ENCODE data around the gene KRTAP10-2.
"Not testable (repeated sequence)": the region's sequence is repeated elsewhere in the genome, so short reads cannot be mapped to it uniquely, and the experiment has no call there.

KRTAP10-2 gene

DNA sequence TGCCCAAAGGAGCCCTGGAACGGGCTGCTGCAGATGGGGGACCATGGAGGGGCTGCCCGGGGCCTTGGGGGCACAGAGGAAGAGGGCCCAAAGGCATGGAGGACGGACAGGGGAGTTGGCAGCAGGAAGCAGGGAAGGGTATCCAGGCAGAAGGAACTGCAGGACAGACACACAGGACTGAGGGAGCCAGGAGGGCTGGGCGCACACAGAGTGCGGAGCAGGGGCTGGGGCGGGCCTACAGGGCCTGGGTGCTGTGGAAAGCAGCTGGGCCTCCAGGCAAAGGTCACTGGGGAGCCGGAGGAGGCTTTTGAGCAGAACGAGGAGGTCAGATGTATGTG is 39.4 kb downstream of the KRTAP10-2 start:
- no peak for FAIRE-seq

DNA sequence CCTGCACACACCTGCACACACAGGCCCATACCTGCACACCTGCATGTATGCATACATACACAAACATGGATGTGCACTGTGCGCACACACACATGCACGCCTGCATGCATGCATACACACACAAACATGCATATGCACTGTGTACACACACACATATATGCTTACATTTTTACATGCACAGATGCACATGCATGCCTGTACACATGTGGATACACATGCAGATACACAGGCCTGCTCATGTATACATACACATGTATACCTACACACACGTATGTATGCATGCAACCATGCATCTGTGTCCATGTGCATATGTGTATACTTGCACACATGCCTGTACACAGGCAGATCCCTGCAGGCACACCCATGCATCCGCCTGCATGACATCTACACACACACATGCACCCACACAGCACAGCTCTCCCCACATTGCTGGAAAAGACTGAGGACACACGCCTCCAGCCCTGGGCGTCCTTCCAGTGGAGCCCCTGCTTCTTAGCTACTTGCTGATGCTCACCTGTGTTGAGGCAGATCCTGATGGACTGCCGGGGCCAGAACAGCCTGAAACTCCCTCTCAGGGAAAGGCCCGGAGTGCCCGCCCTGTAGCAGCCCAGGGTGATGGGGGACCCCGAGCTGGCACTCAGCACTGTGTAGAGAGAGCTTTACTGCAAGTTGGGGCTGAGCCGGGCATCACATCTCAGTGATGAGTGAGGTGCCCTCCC is 39.9 kb downstream of the KRTAP10-2 start:
- FAIRE-seq = no peak

DNA sequence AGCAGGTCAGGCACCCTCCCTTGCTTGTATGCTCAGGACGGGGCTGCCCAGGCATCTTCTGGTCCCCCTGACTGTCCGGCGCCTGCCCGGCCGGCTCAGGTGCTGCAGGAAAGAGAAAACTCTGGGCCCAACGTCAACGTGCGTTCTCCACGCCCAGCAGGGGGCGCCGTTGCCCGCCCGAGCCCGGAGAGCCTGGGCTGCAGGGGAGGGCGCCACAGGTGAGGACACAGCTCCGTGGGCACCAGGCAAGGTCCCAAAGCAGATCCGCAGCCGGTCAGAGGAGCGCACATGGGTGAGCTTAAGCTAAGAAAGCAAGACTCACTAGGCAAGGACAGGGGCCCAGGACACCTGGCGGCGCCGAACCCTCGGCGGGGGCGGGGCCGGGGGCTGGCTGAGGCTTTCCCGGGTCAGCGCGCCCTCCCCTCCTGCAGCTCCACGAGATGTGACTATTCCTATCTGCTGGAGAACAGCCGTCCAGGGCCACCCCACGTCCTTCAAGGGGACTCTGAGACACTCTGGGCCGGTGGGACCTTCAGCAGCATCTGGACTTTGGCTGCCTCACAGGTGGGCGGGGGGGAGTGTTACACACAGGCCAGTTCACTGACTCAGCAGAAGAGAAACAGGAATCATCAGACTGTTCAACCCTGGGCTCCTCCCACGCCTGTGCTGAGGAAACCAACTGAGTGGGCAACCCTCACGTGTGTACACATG is 40.6 kb downstream of the KRTAP10-2 start:
- no peak for FAIRE-seq

DNA sequence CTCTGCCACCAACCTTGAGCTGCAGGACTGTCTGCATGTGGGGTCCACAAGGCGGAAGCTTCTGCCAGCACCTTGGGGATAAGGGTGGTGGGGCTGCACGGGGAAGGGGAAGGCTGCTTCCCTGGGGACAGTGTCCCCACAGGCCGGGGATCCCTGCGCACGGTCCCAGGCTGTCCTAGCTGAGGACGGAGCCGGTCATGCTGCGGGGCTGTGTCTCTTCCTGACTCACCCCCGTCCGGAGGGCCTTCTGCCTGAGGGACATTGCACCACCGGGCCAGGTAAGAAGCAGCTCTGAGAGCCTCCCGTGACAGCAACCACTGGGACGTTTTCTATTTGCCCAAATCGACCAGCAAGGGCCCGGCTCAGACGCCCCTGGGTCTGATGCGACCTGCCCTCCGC is 41.2 kb downstream of the KRTAP10-2 start:
- FAIRE-seq = no peak

DNA sequence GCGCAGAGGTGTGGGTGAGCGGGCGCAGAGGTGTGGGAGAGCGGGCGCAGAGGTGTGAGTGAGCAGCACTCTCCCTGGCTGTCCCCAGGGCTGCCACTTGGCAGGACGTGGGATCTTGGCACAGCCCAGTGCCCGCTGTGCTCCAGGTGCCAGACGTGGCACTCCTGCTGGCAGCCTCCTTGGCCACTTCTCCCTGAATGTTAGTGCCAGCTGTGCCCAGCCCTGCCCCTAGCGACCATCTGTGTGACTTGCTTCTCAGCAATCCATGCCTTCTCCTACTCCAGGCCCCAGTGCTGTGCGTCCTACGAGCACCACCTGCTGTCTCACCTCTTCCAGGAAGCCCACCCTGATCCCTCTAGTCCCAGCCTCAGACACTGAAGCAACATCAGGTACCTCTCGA is 41.8 kb downstream of the KRTAP10-2 start:
- FAIRE-seq = no peak

DNA sequence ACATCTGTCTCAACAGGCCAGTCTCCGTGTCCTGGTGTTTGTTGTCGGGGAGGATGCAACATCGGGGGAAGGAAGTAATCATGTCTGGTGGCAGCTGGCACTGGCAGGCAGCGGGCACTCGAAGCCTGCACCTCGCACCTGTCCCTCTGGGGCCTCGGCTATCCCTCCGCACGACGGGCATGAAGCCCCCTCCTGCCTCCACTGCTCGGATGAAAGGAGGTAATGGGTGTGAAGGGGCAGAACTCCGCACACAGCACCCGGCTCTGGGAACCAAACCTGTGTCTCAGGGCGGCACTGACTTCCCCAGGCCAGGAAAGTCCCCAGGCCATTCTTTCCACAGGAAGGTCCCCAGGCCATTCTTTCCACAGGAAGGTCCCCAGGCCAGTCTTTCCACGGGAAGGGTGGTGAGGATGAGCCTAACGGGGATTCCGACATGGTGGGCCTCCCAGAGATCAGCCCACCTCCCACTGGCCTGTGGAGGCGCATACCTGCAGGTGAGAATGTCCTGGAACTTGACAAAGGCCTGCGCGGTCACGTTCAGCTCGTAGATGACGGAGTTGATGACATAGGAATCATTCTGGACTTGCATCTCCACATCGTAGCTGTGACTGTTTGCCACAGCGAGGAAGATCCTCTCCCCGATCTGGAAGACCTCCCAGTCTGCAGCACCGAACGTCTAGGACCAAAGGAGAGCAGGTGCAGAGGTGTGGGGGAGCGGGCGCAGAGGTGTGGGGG is 42.4 kb downstream of the KRTAP10-2 start:
- no peak for FAIRE-seq

DNA sequence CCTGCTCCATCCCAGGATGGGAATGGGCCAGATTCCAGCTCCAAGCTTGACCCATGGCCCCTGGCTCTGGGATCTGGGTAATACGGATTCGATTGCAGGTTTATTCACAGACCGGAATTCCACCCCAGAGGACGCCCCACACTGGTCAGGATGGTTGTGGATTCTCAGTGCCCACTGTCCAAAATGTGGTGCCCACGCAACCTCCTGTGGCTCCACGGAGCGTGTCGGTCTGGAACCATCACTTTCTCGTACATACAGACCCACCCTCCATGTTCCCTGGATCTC is 42.9 kb downstream of the KRTAP10-2 start:
- no peak for FAIRE-seq

DNA sequence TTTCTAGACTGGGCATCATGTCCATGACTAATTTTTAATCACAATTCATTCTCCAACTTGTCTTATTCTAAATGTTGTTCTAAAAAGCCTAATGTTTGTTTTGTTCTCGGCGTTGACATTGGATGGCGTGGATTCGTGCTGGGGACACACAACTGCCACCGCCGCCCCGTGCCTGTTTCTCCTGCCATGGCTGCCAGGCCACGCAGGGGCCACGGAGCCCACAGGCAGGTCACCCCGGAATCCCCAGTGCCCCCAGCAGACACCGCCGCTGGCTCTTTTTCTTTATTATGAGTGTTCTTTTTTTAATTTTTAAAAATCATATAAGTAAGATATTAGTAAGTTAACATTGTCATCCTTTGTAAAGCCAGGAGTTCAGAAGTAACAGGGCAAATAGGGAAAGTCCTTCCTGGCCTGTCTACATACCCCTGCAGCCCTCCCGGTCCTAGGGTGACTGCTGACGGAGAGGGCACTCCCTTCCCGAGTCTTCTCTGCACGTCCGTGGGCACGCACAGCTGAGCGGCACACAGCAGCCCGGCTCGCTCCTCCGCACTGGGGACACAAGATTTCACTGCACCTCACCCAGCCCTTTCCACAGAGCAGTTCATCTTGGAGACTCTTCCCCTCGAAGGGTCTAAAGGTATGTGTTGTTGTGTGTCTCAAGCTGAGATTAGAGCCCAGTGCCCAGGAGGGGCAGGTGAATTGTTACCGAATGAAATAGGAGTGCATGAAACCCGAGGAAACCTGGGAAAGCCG is 43.5 kb downstream of the KRTAP10-2 start:
- FAIRE-seq = no peak

DNA sequence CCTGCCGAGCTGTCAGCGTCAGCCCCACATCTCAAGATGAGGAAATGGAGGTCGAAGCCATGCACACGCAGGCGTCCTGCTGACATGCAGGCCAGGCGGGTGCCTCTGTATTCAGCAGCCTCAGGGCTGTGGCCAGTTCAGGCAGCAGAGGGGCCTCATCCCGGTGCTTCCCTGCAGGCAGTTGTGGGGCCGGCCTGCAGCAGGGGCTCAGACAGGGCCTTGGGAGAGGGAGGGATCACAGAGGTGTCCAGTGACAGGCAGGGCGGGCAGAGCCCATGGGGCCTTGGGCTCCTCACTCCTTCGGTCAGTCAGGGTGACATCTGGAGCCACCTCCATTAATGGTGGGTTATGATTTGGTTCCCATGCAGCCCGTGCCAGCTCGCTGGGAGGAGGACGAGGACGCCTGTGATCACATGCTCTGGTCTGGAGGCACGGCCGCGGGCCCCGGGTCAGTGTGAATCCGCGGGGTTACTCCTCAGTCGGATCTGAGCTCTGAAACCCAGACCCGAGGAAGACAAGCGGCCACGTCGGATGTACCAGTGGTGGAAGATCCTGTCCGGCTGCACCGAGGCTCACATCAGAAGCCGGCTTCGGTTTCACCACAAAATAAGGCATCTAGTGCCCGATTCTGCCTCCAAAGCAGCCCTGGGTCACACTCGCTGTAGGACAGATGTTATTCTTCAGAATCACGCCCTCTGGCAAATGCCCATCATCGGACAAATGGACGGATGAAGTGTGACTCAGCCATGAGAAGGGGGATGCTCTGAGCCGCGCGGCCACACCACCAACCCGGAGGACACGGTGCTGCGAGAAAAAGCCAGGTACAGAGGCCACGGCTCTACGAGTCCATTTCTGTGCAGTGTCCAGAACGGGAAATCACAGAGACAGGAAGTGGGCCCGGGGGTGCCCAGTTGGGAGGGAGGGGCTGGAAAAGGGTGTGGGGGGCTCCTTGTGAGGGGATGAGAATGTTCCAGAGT is 44.7 kb downstream of the KRTAP10-2 start:
- no peak for FAIRE-seq

DNA sequence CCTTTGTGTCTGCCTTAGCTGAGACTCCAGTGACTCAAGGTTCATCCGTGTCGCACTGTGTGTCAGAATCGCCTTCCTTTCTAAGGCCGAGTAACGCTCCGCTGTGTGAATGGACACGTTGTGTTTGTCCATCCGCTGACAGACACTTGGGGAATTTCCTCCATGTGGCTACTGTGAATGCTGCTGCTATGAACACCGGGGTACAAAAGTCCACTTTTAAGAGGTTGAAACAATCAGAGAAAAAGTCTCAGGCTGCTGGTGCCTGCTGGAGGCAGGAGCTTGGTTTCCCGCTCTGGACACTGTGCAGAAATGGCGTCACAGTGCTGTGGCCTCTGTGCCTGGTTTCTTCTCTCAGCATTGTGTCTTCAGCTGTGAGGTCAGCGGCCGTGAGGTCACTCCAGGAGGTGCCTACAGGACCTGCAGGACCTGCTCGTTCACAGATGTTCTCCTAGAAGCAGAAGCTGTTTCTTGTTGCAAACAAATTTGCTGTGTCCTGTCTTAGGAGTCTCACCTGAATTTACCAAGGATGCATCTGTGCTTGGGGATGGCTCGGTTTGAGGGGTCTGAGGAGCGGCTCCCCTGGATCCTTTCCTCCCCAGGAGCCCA is 45.5 kb downstream of the KRTAP10-2 start:
- no peak for FAIRE-seq

DNA sequence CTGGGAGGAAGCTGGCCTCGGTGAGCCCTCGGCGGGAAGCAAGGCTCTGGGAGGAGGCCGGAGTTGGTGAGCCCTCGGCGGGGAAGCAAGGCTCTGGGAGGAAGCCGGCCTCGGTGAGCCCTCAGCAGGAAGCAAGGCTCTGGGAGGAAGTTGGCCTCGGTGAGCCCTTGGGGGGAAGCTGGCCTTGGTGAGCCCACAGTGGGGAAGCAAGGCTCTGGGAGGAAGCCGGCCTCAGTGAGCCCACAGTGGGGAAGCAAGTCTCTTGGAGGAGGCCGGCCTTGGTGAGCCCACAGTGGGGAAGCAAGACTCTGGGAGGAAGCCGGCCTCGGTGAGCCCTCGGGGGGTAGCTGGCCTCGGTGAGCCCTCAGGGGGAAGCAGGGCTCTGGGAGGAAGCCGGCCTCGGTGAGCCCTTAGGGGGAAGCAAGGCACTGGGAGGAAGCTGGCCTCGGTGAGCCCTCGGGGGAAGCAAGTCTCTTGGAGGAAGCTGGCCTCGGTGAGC is 47.4 kb downstream of the KRTAP10-2 start:
- no peak for FAIRE-seq

DNA sequence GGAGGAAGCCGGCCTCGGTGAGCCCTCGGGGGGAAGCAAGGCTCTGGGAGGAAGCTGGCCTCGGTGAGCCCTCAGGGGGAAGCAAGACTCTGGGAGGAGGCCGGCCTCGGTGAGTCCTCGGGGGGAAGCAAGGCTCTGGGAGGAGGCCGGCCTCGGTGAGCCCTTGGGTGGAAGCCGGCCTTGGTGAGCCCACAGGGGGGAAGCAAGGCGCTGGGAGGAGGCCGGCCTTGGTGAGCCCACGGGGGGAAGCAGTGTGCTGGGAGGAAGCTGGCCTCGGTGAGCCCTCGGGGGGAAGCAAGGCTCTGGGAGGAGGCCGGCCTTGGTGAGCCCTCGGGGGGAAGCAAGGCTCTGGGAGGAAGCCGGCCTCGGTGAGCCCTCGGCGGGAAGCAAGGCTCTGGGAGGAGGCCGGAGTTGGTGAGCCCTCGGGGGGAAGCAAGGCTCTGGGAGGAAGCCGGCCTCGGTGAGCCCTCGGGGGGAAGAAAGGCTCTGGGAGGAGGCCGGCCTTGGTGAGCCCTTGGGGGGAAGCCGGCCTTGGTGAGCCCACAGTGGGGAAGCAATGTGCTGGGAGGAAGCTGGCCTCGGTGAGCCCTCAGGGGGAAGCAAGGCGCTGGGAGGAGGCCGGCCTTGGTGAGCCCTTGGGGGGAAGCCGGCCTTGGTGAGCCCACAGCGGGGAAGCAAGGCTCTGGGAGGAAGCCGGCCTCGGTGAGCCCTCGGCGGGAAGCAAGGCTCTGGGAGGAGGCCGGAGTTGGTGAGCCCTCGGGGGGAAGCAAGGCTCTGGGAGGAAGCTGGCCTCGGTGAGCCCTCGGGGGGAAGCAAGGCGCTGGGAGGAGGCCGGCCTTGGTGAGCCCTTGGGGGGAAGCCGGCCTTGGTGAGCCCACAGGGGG is 48.1 kb downstream of the KRTAP10-2 start:
- not testable (repeated sequence) for FAIRE-seq

DNA sequence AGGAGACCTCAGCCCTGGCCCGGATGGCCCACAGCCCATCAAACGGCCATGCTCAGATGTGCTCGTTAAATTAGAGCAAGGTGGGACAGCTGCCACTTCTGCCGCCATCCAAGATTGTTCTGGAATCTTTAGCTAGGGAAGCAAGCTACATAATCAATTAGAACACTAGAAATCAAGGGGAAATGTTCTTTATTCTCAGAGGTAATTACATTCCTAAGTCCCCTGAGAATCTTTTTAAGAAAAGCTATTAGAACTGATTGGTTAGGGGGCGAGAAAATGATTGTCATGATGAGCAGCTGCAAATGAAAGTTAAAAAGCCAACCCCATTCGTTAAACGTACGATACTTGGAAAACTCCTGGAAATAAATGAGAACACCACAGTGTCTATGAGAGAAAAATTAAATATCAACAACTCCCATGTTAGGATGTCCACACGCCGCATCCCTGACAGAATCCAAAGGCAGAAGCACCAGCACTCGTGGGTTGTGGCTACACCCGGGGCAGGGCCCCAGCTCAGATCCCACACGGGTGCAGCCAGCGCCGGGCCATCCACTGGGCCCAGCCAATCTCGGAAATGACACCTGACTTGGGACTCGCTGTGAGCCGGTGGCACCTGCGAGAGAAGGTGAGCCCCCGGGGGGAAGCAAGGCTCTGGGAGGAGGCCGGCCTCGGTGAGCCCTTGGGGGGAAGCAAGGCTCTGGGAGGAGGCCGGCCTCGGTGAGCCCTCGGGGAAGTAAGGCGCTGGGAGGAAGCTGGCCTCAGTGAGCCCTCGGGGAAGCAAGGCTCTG is 48.9 kb downstream of the KRTAP10-2 start:
- no peak for FAIRE-seq

Data from colon (tissue), 2 donors.